GM12878 (cell line): ENCODE results near the gene ANKDD1B. TPM values are rescaled to one million over a fixed set of nuclear protein-coding genes. Genes with fewer than 3 reads are reported as not detected.

Source experiments
- BACH1 ChIP-seq: fragments of 450-650 bp; IDR thresholded peaks from 2 replicates; pipeline ENCODE4 v1.6.1; 2017; ENCODE audit warnings: mild to moderate bottlenecking, borderline replicate concordance
- CUX1 ChIP-seq: IDR thresholded peaks from 2 replicates; pipeline ENCODE4 v1.6.1; 2012; ENCODE audit warnings: improper control_type of control experiment, low read depth, low read length; ENCODE audit not compliant: insufficient replicate concordance
- EGR1 ChIP-seq, 2 experiments: IDR thresholded peaks; 1 replicate in 1 of 2; 2 replicates in 1 of 2; pipeline ENCODE4 v1.6.1; 2011 to 2012; ENCODE audit warnings: low read depth in 2 of 2, low read length in 2 of 2, borderline replicate concordance in 1 of 2, mild to moderate bottlenecking in 1 of 2, moderate library complexity in 1 of 2
- FOS ChIP-seq: IDR thresholded peaks from 3 replicates; pipeline ENCODE4 v1.6.1; 2011; ENCODE audit warnings: borderline replicate concordance; ENCODE audit not compliant: insufficient read length; ENCODE audit errors: extremely low read depth
- GABPA ChIP-seq: IDR thresholded peaks from 2 replicates; pipeline ENCODE4 v1.6.1; 2014; ENCODE audit warnings: antibody characterized with exemption, low read depth, mild to moderate bottlenecking, inconsistent platforms
- NR2C2 ChIP-seq: IDR thresholded peaks from 2 replicates; pipeline ENCODE4 v1.6.1; 2011; ENCODE audit warnings: borderline replicate concordance, low read depth; ENCODE audit not compliant: control insufficient read depth, insufficient read length
- RAD21 ChIP-seq: IDR thresholded peaks from 2 replicates; pipeline ENCODE4 v1.6.1; 2011; ENCODE audit warnings: mild to moderate bottlenecking, low read depth, low read length, moderate library complexity; ENCODE audit not compliant: insufficient read depth
- SRF ChIP-seq, 2 experiments: IDR thresholded peaks; 2 replicates each; pipeline ENCODE4 v1.6.1; 2011; ENCODE audit warnings: low read depth in 2 of 2, low read length in 2 of 2, mild to moderate bottlenecking in 1 of 2, moderate library complexity in 1 of 2
- TCF12 ChIP-seq: IDR thresholded peaks from 2 replicates; pipeline ENCODE4 v1.6.1; 2011; ENCODE audit warnings: low read depth, mild to moderate bottlenecking, low read length
- USF2 ChIP-seq: IDR thresholded peaks from 2 replicates; pipeline ENCODE4 v1.6.1; 2011; ENCODE audit warnings: low read depth, low read length, improper control_type of control experiment, borderline replicate concordance
- ZBTB40 ChIP-seq: fragments of 450-650 bp; IDR thresholded peaks from 2 replicates; pipeline ENCODE4 v1.6.1; 2016; ENCODE audit warnings: mild to moderate bottlenecking, moderate library complexity, borderline replicate concordance
- ZNF207 ChIP-seq: fragments of 450-650 bp; IDR thresholded peaks from 2 replicates; pipeline ENCODE4 v1.6.1; 2014; ENCODE audit warnings: antibody characterized with exemption, mild to moderate bottlenecking, borderline replicate concordance
- ZNF274 ChIP-seq: IDR thresholded peaks from one replicate; pipeline ENCODE4 v1.8.0; 2011; ENCODE audit not compliant: insufficient read length, insufficient read depth
- polyA plus RNA-seq, 11 experiments: library from polyadenylated mRNA; depleted of rRNA in 4 of 11; unstranded in 6 of 11; stranded (reverse) in 5 of 11; fragments of >200 nt; fragmentation: Nextera tagmentation in 4 of 11; fragmentation: Illumina TruSeq in 1 of 11; extraction: Ambion mirVana in 4 of 11; extraction: Trizol in 1 of 11; gene quantifications; 1 replicate in 1 of 11; 2 replicates in 10 of 11; pipeline versions ENCODE4 v1.2.1 to v1.2.3, GENCODE V29; 2011 to 2016; ENCODE audit warnings: inconsistent platforms in 2 of 11, missing spikeins in 2 of 11, low read depth in 1 of 11
- total RNA-seq, 4 experiments: library from RNA; depleted of rRNA in 3 of 4; stranded (reverse); fragments of >200 nt in 3 of 4; fragmentation: Illumina TruSeq in 1 of 4; extraction: Trizol in 1 of 4; gene quantifications; 2 replicates each; pipeline versions ENCODE4 v1.2.1 to v1.2.3, GENCODE V29; 2013 to 2021
- TF ChIP-seq, protein P1 (sequence below): fragments of 450-650 bp; IDR thresholded peaks from 2 replicates; pipeline ENCODE4 v1.6.1; 2017; ENCODE audit warnings: antibody characterized with exemption, mild to moderate bottlenecking, moderate library complexity

Gene ANKDD1B
- total and polyA plus RNA-seq, 10 of the 15 experiments (the other 5 are each of a cell fraction or from before 2014, with no cell fraction given): 0.34 to 2.4 (median 0.80) TPM

GRCh38 chr5:75717082-75717922, 106.0 kb downstream of the ANKDD1B start, which contains the start of gene POC5 (continued):
- TF ChIP-seq ZNF274: no peak
- TF ChIP-seq, protein P1, sequence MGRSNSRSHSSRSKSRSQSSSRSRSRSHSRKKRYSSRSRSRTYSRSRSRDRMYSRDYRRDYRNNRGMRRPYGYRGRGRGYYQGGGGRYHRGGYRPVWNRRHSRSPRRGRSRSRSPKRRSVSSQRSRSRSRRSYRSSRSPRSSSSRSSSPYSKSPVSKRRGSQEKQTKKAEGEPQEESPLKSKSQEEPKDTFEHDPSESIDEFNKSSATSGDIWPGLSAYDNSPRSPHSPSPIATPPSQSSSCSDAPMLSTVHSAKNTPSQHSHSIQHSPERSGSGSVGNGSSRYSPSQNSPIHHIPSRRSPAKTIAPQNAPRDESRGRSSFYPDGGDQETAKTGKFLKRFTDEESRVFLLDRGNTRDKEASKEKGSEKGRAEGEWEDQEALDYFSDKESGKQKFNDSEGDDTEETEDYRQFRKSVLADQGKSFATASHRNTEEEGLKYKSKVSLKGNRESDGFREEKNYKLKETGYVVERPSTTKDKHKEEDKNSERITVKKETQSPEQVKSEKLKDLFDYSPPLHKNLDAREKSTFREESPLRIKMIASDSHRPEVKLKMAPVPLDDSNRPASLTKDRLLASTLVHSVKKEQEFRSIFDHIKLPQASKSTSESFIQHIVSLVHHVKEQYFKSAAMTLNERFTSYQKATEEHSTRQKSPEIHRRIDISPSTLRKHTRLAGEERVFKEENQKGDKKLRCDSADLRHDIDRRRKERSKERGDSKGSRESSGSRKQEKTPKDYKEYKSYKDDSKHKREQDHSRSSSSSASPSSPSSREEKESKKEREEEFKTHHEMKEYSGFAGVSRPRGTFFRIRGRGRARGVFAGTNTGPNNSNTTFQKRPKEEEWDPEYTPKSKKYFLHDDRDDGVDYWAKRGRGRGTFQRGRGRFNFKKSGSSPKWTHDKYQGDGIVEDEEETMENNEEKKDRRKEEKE: no peak
- TF ChIP-seq ZBTB40: peak; percentile 91
- peak; percentile 84; the same call in 1 of the 2 replicates for TF ChIP-seq ZNF207
- no peak for TF ChIP-seq NR2C2
- TF ChIP-seq CUX1: no peak
- TF ChIP-seq RAD21: no peak
- TF ChIP-seq USF2: no peak
- peak; percentile 65 for TF ChIP-seq FOS
- peak; percentile 95 for TF ChIP-seq GABPA
- peak; percentile 71; the same call in 1 of the 2 replicates for TF ChIP-seq TCF12
- TF ChIP-seq SRF (IDR thresholded peaks at IDR 0.05; ENCODE audit: low read depth in 2 of 2, low read length in 2 of 2): peak in 1 of 2 experiments; percentile 66; a peak in 2 of 4 replicates
- TF ChIP-seq EGR1 (IDR thresholded peaks at IDR 0.05; ENCODE audit: borderline replicate concordance in 1 of 2, low read depth in 2 of 2, low read length in 2 of 2): peak in 1 of 2 experiments; percentile 50; a peak in 1 of 3 replicates
- peak; percentile 57; the same call in 1 of the 2 replicates for TF ChIP-seq BACH1
